Stimulated activated CD4-positive, alpha-beta T cell treated with anti-CD3 and anti-CD28 coated beads, Interleukin-4, amount 100 ng/mL, for 1 hour (primary cell): ENCODE results near the gene MXRA7.
"Not testable (repeated sequence)": the region's sequence is repeated elsewhere in the genome, so short reads cannot be mapped to it uniquely, and the experiment has no call there.

Source experiments
- DNase-seq: peaks from one replicate; pipeline ENCODE4 v3.0.0-alpha.2; 2020

MXRA7 gene

DNA sequence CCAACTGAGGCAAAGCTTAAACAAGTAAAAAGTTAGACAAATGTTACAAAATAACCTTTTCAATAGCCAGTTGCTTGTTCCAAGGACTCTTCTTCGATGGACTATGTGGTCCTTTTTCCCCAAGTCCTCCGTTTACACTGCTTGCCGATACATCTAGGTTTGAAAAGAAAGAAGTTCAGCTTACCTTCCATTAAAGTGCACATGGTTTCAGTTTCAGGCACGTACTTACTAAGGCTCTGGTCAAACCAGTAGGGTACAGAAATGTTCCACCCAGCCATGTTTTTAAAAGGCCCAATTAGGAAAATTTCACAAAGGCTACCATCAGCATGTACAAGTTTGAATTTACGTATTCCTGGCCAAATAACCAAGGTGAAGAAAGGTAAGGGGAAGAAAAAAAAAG lies 24.2 kb upstream of the MXRA7 start:
- DNase-seq, result no peak

DNA sequence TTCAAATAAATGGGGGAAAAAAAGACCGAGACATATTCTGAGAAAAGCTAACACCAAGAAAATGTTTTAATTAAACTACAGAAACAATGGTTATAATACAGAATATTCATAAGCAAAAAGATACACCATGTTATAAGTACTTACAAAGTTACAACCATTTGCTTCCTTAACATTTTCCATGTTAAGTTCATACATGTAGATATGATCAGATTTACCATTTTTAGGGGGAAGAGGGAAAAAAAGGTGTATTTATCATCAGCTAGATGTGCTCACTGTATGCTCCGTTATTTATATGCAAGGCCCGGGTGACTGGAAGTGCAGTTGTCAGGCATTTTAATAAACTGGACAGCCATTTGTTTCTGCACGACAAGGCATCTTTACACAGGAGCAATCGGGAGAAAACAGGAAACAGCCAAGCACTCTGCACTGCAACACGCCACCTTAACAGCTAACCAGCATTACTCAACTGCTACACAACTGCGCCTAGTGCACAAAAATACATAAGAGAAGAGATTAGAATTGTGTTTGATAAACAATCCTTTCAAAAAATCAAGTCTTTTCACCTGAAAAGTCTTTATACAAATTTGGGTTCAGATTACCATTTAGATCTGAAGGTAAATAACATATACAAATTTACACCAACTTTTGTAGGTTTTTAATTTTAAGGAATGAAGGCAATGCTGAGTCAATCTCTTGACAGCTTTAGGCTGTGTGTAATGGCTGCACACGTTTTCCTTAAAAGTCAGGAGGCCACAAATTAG lies 23.5 kb upstream of the MXRA7 start:
- no peak for DNase-seq

DNA sequence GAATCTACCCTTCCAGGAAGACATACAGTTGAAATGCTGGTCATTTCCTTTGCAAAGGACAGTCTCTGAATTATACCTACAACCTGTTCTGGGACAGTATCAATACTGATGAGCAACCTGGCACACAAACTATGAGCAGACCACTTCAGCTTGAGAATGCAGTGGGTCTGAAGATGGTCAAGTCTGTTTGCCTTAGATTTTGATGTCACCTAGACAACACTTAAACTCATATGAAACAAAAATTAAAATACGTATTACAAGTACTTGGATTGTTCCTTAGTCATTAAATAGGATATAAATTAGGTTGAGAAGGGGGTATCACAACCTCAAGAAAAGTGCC lies 22.8 kb upstream of the MXRA7 start:
- no peak for DNase-seq

DNA sequence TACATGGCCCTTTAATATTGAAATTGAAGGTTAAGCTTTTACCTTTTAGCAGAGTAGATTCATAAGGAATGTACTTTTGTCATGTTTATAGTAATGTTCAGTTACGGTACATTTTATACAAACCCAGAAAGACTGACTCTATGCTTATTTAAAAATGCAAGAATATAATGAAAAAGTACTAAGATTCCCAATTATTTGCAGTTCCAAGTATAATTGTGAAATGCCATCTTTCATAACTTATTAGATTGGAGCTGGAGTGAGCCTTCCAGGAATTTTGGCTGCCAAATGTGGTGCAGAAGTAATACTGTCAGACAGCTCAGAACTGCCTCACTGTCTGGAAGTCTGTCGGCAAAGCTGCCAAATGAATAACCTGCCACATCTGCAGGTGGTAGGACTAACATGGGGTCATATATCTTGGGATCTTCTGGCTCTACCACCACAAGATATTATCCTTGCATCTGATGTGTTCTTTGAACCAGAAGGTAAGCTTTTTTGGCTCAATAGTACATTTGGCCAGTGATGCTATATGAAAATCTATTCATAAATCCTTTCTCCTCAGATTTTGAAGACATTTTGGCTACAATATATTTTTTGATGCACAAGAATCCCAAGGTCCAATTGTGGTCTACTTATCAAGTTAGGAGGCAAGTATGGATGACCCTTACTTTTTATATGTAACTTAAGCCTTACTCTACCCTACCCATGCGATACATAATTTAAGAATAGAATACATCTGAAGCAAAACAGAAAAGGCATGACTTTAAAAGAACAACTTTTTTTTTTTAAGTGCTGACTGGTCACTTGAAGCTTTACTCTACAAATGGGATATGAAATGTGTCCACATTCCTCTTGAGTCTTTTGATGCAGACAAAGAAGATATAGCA lies 22.2 kb upstream of the MXRA7 start:
- DNase-seq, result no peak

DNA sequence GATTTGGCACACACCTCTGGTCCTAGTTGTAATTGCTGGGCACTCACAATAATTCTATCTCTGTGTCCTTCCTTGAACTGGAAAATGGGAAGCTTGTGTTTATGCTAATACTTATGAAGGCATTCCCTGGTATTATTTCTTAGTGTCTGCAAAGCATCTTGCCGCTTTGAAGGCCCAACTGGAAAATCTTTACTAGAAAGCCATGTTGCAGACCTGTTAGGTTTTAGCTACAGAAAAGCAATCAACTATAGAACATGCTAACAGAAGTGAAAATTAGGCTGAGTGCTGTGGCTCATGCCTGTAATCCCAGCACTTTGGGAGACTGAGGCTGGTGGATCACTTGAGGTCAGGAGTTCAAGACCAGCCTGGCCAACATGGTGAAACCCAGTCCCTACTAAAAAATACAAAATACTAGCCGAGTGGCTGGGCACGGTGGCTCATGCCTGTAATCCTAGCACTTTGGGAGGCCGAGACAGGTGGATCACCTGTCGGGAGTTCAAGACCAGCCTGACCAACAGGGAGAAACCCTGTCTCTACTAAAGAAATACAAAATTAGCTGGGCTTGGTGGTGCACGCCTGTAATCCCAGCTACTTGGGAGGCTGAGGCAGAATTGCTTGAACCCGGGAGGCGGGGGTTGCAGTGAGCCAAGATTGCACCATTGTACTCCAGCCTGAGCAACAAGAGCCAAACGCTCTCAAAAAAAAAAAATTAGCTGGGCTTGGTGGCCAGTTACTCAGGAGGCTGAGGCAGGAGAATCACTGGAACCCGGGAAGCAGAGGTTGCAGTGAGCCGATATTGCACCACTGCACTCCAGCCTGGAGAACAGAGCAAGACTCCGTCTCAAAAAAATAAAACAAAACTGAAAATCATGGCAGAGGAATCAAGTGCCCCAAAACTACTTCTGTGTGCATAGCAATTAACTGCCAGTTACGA lies 21.3 kb upstream of the MXRA7 start:
- not testable (repeated sequence) for DNase-seq

DNA sequence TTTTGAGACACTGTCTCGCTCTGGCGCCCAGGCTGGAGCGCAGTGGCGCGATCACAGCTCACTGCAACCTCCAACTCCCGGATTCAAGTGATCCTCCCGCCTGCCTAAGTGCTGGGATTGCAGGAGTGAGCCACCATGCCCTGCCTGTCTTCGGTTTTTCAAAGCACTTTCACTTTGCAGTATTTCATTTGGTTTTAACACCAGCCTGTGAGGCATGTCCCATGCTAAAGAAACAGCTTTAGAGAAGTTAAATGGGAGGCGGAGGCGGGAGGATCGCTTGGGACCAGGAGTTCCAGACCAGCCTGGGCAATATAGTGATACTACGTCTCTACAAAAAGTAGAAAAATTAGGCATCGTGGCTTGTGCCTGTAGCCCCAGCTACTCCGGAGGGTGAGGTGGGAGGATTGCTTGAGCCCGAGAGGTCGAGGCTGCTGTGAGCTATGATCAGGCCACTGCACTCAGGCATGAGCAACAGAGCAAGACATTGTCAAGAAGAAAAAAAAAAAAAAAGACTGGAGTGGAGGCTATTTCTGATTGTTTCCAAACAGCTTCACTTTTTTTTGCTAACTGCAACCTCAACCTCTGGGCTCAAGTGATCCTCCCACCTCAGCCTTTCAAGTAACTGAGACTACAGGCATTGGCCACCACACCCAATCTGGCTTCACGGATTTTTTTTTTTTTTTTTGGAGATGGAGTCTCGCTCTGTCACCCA lies 17.1 kb upstream of the MXRA7 start:
- DNase-seq, result peak; percentile 19

DNA sequence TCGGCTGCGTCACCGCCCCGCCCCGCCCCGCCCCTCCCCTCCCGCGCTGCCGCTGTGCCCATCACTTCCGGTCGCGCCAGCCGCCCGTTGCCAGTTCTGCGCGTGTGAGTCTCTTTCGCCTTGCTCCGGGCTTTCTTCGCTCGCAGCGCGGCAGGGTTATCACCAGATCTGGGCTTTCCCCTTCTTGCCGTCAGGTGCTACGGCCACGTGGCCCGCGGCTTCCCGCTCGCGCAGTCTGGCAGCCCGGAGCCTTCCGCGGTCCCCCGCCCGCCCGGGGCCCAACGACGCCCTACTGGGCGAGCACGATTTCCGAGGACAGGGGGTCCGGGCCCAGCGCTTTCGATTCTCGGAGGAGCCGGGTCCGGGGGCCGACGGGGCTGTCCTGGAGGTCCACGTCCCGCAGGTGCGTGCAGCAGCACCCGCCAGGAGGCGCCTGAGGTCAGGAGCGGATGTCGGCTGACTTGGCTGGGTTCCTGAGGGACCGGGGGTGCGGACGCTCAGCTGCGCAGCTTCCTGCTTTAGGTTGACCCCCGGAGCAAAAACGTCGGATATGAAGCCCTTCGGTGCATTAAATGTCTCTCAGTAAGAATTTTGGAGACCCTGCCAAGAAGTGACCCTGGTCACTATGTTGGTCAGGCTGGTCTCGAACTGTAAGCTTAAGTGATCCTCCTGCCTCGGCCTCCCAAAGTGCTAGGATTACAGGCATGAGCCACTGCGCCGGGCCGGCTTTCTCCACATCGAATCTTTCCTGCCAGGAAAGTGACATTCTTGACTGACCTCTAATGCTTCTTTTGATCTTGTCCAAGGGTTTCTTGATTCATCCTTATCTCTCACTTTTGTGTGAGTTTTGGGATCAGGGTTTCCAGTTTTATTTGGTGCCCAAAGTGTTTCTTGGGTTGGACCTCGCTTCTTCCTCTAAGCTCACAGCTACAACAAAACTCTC lies 16.3 kb upstream of the MXRA7 start, which contains the start of gene METTL23:
Gene METTL23, plus strand, starts transcription at position 64 of the 943 bp plus-strand sequence. CDS start 2,872 bp downstream, outside the sequence.
- DNase-seq, result peak; percentile 78

DNA sequence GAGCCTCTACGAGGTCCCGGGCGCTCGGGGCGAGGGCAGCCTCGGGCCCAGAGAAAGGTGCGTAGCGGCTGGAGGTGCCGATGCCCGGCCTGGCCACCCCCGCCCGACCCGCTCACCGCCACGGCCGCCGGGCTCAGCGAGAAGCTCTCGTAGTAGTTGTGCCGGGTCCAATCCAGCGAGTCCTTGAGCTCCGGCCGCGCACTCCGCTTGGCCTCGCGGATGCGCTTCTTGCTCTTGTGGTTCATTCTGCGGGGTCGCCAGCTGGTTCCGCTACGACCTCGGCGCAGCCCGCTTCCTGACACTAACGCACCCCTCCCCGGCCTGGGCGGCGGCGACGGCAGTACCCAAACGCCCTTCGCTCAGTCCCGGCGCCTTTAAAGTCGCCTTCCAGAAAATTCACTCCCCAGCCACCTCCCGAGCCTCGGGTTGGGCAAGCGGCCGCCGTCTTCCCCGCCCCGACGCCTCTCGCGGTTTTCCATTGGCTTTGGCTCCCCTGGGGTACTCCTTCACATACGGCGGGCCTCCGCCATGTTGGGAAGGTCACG lies 15.5 kb upstream of the MXRA7 start, which contains the start of gene JMJD6:
Gene JMJD6, minus strand, starts transcription at position 376 of the 545 bp plus-strand sequence. Its CDS starts 131 bp downstream, at position 245.
- DNase-seq, result peak; percentile 93

DNA sequence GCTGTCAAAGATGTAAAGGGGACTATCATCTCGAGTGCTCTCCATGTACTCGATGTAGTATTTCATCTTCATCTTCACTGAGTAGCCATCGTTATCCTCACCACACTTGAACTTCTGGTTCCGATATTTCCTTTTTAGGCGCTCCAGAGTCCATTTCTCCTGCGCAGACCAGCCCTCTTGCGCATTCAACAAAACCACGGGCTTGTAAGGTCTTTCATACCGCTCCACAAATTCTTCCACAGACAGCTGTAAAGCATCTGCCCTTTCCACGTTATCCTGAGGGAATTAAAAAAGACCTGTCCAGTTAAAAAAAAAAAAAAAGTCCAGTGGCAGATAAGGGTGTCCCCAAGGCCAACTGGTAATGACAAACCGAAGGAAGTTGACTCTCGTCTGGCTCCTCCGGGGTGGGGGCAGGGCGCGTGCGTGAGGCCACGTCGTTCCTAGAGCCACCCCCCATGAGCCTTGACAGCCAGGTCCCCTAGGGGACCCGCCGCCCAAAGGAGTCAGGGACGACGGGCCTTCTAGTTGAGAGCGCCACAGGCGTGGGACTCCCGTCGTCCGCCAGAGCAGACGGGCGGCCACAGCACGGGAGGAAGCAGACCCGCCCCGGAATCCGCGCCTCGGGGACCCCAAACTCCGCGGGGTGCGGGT lies 14.9 kb upstream of the MXRA7 start:
- DNase-seq, result peak; percentile 78

DNA sequence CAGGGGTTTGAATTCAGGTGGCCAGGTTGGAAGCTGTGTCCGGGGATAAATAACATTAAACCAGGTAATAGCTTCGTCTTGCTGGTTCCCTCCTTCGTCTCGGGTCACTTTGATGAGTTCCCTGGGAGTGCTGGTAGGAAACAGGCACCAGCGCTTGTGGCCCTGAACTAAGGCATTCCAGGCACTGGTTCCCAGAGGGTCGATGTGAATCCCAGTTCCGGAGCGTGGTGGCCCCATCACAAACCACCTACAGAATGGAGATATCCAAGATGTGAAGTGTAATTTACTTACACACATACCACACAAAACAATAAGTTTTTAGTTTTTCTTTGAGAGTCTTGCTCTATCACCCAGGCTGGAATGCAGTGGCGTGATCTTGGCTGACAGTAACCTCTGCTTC lies 13.0 kb upstream of the MXRA7 start:
- DNase-seq, result no peak

DNA sequence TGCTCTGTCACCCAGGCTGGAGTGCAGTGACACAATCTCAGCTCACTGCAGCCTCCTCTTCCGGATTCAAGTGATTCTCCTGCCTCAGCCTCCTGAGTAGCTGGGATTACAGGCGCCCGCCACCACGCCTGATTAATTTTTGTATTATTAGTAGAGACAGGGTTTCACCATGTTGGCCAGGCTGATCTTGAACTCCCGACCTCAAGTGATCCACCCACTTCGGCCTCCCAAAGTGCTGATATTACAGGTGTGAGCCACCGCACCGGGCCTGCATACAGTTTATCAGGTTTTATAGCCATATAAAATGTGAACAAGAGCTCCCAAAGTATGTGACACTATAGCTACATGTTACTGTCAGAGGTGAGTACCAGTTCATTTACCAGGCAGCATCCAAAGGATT lies 12.2 kb upstream of the MXRA7 start:
- not testable (repeated sequence) for DNase-seq

DNA sequence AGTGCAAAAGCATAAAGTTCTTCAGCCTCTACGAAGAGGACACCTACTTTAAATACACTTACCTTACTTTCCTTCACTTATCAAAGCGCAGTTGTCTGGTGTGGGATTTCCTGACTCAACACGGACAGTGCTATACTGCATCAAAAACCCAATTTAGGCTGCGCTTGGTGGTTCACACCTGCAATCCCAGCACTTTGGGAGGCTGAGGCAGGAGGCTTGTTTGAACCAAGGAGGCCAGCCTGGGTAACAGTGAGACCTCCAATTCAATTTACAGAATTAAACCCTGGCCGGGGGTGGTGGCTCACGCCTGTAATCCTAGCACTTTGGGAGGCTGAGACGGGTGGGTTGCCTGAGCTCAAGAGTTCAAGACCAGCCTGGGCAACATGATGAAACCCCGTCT lies 11.5 kb upstream of the MXRA7 start:
- no peak for DNase-seq

DNA sequence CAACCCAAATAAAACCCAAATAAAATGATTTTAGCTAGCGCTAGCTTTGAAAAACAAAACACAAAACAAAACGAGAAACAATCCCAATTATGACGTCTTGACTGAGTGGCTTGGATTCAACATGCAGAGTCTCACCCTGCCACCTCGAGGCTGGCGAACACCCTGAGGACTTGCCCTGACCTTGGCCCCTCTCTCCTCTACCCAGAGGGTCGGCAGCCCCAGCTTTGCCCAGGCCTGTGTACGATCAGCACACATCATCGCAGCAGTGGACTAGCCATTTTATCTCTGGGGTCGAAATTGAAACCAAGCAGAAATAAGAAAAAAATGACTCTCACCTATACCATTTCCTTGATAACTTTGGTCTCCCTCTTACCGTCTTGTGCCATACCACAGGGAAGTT lies 10.7 kb upstream of the MXRA7 start:
- no peak for DNase-seq

DNA sequence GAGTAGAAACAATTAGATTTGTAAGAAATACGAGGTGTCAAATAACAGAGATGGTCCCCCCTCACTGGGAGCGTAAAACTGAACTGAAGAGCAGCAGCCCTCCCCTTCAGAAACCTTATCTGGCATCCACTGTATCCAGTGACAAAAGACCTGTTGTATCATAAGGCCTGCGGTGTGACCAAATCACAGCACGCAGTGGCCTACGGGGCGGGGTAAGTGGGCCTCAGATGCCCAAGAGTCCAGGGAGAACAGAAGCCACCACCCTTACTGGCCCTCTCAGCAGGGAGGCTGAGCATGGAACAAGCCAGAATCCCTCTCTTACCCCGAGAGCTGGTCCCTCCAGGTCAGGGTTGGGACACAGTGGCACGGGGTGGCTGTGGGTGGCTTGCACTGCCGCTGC lies 10.2 kb upstream of the MXRA7 start:
- no peak for DNase-seq

DNA sequence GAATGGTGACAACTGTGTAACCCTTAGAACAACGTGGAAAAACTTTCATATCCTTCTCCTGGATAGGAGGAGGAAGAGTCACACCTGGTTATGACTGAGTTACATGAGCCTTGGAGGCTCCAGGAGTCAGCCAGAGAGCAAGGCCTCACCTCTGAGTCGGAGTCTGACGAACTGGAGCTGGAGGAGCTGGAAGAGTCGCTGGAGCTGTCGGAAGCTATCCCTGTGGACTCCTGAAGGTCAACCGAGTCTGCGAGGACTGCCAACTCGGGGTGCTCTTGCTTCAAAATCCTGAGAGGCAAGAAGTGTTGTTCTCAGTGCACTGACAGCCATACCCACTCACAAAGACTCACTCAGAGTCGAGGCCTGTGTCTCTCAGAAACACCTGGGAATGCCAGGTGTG lies 9.4 kb upstream of the MXRA7 start:
- DNase-seq, result no peak

DNA sequence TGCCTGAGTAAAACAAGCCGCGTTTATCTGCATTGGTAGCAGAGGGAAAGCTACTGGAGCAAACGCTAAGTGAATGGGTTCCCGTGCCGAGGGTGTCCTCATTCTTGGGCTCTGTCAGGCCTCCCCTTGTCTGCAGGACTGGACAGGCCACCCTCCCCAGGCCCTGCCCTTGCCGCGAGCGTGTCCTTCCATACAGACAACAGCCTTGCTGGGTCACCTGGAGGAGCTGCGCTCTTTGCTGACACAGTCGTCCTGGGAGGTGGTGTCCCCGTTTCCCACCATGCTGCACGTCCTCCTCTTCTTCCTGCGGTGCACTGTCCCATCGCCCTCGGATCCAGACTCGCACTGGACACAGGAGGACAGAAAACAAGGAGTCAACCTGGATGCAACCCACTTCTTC lies 7.8 kb upstream of the MXRA7 start:
- DNase-seq, result no peak

DNA sequence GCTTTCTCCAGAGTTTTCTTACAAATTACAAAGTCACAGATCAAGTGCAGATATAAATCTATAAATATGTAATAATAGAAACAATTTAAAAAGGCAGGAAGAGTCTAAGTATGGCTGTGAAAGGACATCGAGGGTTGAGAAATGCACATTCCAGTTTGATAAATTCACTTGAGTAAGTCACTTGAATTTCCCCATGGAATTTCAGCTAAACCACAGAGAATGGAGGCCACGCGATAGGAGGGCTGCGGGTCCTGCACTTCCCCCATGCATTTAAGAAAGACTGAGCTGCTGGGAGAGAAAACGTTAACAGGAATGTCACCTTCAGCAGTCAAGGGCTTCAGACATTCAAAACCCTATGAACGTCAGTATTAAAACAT lies 6.1 kb upstream of the MXRA7 start:
- DNase-seq, result no peak

DNA sequence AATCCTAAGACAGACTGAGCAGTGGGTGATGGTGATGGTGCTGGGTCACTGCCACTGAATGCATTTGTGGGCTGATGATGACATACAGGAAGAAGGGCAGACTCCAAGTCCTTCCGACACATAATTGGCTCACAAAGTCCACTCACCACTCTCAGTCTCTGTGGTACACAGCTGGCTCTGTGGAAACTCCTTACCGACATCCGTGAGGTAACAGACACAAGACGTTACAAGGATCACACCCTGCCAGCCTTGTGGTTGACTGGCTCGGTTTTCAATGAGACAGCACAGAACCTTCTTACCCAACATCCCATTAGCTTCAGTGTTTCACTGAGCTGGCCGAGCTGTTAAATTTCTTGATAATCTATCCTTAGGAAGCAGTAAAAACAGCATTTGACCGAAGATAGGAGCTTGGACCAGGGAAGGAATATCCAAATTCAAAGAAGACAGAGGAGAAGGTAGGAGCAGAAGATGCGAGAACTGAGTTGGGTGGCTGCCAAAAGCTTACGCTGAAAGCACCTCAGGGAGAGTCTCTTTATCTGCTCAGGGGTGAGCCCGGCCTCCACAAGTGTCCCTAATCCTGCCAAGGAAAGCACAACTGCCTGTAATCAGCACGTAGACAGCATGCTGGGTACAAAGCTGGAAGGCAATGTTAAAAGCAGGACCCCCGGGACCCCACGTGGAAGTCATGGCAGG lies 5.5 kb upstream of the MXRA7 start:
- no peak for DNase-seq

DNA sequence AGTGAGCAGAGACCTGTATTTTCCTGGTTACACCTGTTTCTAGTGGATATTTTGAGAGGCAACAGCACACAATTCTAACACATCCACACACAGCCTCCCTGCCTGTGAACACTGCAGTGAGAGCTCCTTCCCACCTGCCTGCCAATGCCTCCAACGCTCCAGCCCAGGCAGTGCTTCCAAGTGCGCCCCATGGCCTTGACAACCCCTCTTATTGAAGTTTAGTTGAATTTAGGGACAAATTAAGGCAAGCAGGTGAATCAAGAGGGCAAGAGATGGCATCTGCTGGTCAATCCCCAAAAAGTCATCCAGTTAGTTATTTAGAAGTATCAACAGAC lies 4.7 kb upstream of the MXRA7 start:
- DNase-seq, result no peak
